Measurements from ENCODE around the gene MAT2A. TPM values are rescaled to one million over a fixed set of nuclear protein-coding genes. Genes with fewer than 3 reads are reported as not detected.

The MAT2A gene
- polyA plus RNA-seq, 4 donors, result 81.2 to 273 (median 96.6) TPM

- FAIRE-seq (no peak), DNase-seq (peak; percentile 91 to 97)
- Histone ChIP-seq H3K27ac (ENCODE audit: low read depth in 1 of 3, low read length in 2 of 3) (peak overlapping the region; percentile 86 to 95 (median 89)), H3K4me3 (ENCODE audit: low read depth in 1 of 3, low read length in 3 of 3) (peak overlapping the region in 1 of 3 donors; percentile 3), H3K9me3 (ENCODE audit: control insufficient read depth in 2 of 2, insufficient read depth in 1 of 2, low read depth in 1 of 2, low read length in 1 of 2) (peaks cover 0 to 8% of the 10 kb centered on the region in 2 donors), H3K4me1 (ENCODE audit: control insufficient read depth in 3 of 3, insufficient read depth in 2 of 3, low read depth in 1 of 3, low read length in 2 of 3) (peaks cover 4 to 34% (median 4%) of the 10 kb centered on the region in 3 donors), H3K36me3 (ENCODE audit: control insufficient read depth in 3 of 3, insufficient read depth in 2 of 3, low read depth in 1 of 3, low read length in 3 of 3) (peaks cover 0 to 2% (median 0%) of the 10 kb centered on the region in 3 donors), H3K27me3 (ENCODE audit: control insufficient read depth in 3 of 3, insufficient read depth in 3 of 3, low read length in 3 of 3) (no peaks in the 10 kb centered on the region)
- WGBS, 3 donors, result 26 to 66% (median 42%) methylated on average over 17 of the region's 17 CpGs
Measured at GRCh38 chr2:85503168-85503850, 35.7 kb upstream of the MAT2A start.

- peaks cover 0 to 2% (median 0%) of the 10 kb centered on the region in 3 donors for H3K36me3 ChIP-seq (ENCODE audit: control insufficient read depth in 3 of 3, insufficient read depth in 2 of 3, low read depth in 1 of 3, low read length in 3 of 3)
- peak overlapping the region; percentile 86 to 95 (median 89) for H3K27ac ChIP-seq (ENCODE audit: low read depth in 1 of 3, low read length in 2 of 3)
- peaks cover 4 to 34% (median 4%) of the 10 kb centered on the region in 3 donors for H3K4me1 ChIP-seq (ENCODE audit: control insufficient read depth in 3 of 3, insufficient read depth in 2 of 3, low read depth in 1 of 3, low read length in 2 of 3)
- FAIRE-seq, result no peak
- no peaks in the 10 kb centered on the region for H3K27me3 ChIP-seq (ENCODE audit: control insufficient read depth in 3 of 3, insufficient read depth in 3 of 3, low read length in 3 of 3)
- peaks cover 0 to 8% of the 10 kb centered on the region in 2 donors for H3K9me3 ChIP-seq (ENCODE audit: control insufficient read depth in 2 of 2, insufficient read depth in 1 of 2, low read depth in 1 of 2, low read length in 1 of 2)
- peak overlapping the region in 1 of 3 donors; percentile 3 for H3K4me3 ChIP-seq (ENCODE audit: low read depth in 1 of 3, low read length in 3 of 3)
- 76 to 82% (median 81%) methylated on average over 18 of the region's 18 CpGs for WGBS, 3 donors
- no peak for DNase-seq
Measured at GRCh38 chr2:85503851-85504777, 34.9 kb upstream of the MAT2A start.

- no peak for FAIRE-seq
- peak in 1 of 2 donors; percentile 57 for DNase-seq
Measured at GRCh38 chr2:85504778-85505261, 34.1 kb upstream of the MAT2A start.

GRCh38 chr2:85505551-85506238, 33.3 kb upstream of the MAT2A start:
- no peaks in the 10 kb centered on the region for H3K27me3 ChIP-seq (ENCODE audit: control insufficient read depth in 3 of 3, insufficient read depth in 3 of 3, low read length in 3 of 3)
- peaks cover 4 to 34% (median 4%) of the 10 kb centered on the region in 3 donors for H3K4me1 ChIP-seq (ENCODE audit: control insufficient read depth in 3 of 3, insufficient read depth in 2 of 3, low read depth in 1 of 3, low read length in 2 of 3)
- DNase-seq (no peak), FAIRE-seq (no peak)
- 86 to 91% (median 87%) methylated on average over 10 of the region's 10 CpGs for WGBS, 3 donors
- peaks cover 0 to 8% of the 10 kb centered on the region in 2 donors for H3K9me3 ChIP-seq (ENCODE audit: control insufficient read depth in 2 of 2, insufficient read depth in 1 of 2, low read depth in 1 of 2, low read length in 1 of 2)
- peaks cover 0 to 2% (median 0%) of the 10 kb centered on the region in 3 donors for H3K36me3 ChIP-seq (ENCODE audit: control insufficient read depth in 3 of 3, insufficient read depth in 2 of 3, low read depth in 1 of 3, low read length in 3 of 3)
- peak overlapping the region in 1 of 3 donors; percentile 38 for H3K27ac ChIP-seq (ENCODE audit: low read depth in 1 of 3, low read length in 2 of 3)
- H3K4me3 ChIP-seq (ENCODE audit: low read depth in 1 of 3, low read length in 3 of 3), result no peak overlapping the region

More at GRCh38 chr2:85504778-85505261, 34.1 kb upstream of the MAT2A start:
- Histone ChIP-seq H3K27ac (ENCODE audit: low read depth in 1 of 3, low read length in 2 of 3) (peak overlapping the region in 2 of 3 donors; percentile 89 to 95), H3K36me3 (ENCODE audit: control insufficient read depth in 3 of 3, insufficient read depth in 2 of 3, low read depth in 1 of 3, low read length in 3 of 3) (peaks cover 0 to 2% (median 0%) of the 10 kb centered on the region in 3 donors), H3K4me3 (ENCODE audit: low read depth in 1 of 3, low read length in 3 of 3) (no peak overlapping the region), H3K27me3 (ENCODE audit: control insufficient read depth in 3 of 3, insufficient read depth in 3 of 3, low read length in 3 of 3) (no peaks in the 10 kb centered on the region), H3K9me3 (ENCODE audit: control insufficient read depth in 2 of 2, insufficient read depth in 1 of 2, low read depth in 1 of 2, low read length in 1 of 2) (peaks cover 0 to 8% of the 10 kb centered on the region in 2 donors), H3K4me1 (ENCODE audit: control insufficient read depth in 3 of 3, insufficient read depth in 2 of 3, low read depth in 1 of 3, low read length in 2 of 3) (peaks cover 4 to 34% (median 4%) of the 10 kb centered on the region in 3 donors)
- 35 to 39% (median 36%) methylated on average over 3 of the region's 3 CpGs for WGBS, 3 donors

GRCh38 chr2:85506768-85507181, 32.2 kb upstream of the MAT2A start:
- H3K36me3 ChIP-seq (ENCODE audit: control insufficient read depth in 3 of 3, insufficient read depth in 2 of 3, low read depth in 1 of 3, low read length in 3 of 3), result peaks cover 0 to 4% (median 0%) of the 10 kb centered on the region in 3 donors
- no peak for FAIRE-seq
- no peak for DNase-seq
- H3K4me1 ChIP-seq (ENCODE audit: control insufficient read depth in 3 of 3, insufficient read depth in 2 of 3, low read depth in 1 of 3, low read length in 2 of 3), result peaks cover 4 to 38% (median 4%) of the 10 kb centered on the region in 3 donors
- no peak overlapping the region for H3K4me3 ChIP-seq (ENCODE audit: low read depth in 1 of 3, low read length in 3 of 3)
- H3K9me3 ChIP-seq (ENCODE audit: control insufficient read depth in 2 of 2, insufficient read depth in 1 of 2, low read depth in 1 of 2, low read length in 1 of 2), result peaks cover 0 to 3% of the 10 kb centered on the region in 2 donors
- no peaks in the 10 kb centered on the region for H3K27me3 ChIP-seq (ENCODE audit: control insufficient read depth in 3 of 3, insufficient read depth in 3 of 3, low read length in 3 of 3)
- 65 to 83% (median 81%) methylated on average over 7 of the region's 7 CpGs for WGBS, 3 donors
- H3K27ac ChIP-seq (ENCODE audit: low read depth in 1 of 3, low read length in 2 of 3), result peak overlapping the region in 2 of 3 donors; percentile 2 to 63

- Histone ChIP-seq H3K9me3 (ENCODE audit: control insufficient read depth in 2 of 2, insufficient read depth in 1 of 2, low read depth in 1 of 2, low read length in 1 of 2) (no peaks in the 10 kb centered on the region), H3K36me3 (ENCODE audit: control insufficient read depth in 3 of 3, insufficient read depth in 2 of 3, low read depth in 1 of 3, low read length in 3 of 3) (peaks cover 0 to 4% (median 0%) of the 10 kb centered on the region in 3 donors), H3K4me3 (ENCODE audit: low read depth in 1 of 3, low read length in 3 of 3) (no peak overlapping the region), H3K27ac (ENCODE audit: low read depth in 1 of 3, low read length in 2 of 3) (peak overlapping the region in 1 of 3 donors; percentile 55), H3K4me1 (ENCODE audit: control insufficient read depth in 3 of 3, insufficient read depth in 2 of 3, low read depth in 1 of 3, low read length in 2 of 3) (peaks cover 0 to 16% (median 4%) of the 10 kb centered on the region in 3 donors), H3K27me3 (ENCODE audit: control insufficient read depth in 3 of 3, insufficient read depth in 3 of 3, low read length in 3 of 3) (no peaks in the 10 kb centered on the region)
- no peak for FAIRE-seq
- no peak for DNase-seq
- WGBS, 3 donors, result 31 to 63% (median 48%) methylated on average over 6 of the region's 6 CpGs
Measured at GRCh38 chr2:85511008-85511811, 27.8 kb upstream of the MAT2A start.

GRCh38 chr2:85514323-85514722, 24.6 kb upstream of the MAT2A start:
- Histone ChIP-seq H3K27me3 (ENCODE audit: control insufficient read depth in 3 of 3, insufficient read depth in 3 of 3, low read length in 3 of 3) (no peaks in the 10 kb centered on the region), H3K9me3 (ENCODE audit: control insufficient read depth in 2 of 2, insufficient read depth in 1 of 2, low read depth in 1 of 2, low read length in 1 of 2) (no peaks in the 10 kb centered on the region), H3K27ac (ENCODE audit: low read depth in 1 of 3, low read length in 2 of 3) (no peak overlapping the region), H3K36me3 (ENCODE audit: control insufficient read depth in 3 of 3, insufficient read depth in 2 of 3, low read depth in 1 of 3, low read length in 3 of 3) (peaks cover 0 to 3% (median 0%) of the 10 kb centered on the region in 3 donors), H3K4me3 (ENCODE audit: low read depth in 1 of 3, low read length in 3 of 3) (no peak overlapping the region), H3K4me1 (ENCODE audit: control insufficient read depth in 3 of 3, insufficient read depth in 2 of 3, low read depth in 1 of 3, low read length in 2 of 3) (peaks cover 2 to 25% (median 9%) of the 10 kb centered on the region in 3 donors)
- 75 to 88% (median 81%) methylated on average over 6 of the region's 6 CpGs for WGBS, 3 donors
- DNase-seq, result no peak
- no peak for FAIRE-seq

Measured in small intestine (tissue), 7 donors.